Measurements from ENCODE around the gene MANF.

The MANF gene

DNA sequence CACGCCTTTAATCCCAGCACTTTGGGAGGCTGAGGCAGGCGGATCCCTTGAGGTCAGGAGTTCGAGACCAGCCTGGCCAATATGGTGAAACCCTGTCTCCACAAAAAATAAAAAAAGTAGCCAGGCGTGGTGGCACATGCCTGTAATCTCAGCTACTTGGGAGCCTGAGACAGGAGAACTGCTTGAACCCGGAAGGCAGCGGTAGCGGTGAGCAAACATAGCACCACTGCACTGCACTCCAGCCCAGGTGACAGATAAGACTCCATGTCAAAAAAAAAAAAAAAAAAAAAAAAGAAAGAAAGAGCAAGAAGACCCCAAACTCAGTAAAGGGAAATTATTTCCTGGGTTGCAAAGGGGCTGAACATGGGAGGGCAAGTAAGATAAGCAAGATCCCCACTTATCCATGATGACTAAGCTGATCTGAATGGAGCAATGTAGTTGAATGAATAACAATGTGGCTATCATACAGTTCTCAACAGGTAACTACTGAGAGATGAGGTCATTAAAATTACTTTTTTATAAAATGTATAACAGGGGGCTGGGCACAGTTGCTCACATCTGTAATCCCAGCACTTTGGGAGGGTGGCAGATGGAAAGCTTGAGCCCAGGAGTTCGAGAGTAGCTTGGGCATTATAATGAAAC, 52.0 kb downstream of the MANF start:
- no peak for DNase-seq (ENCODE audit: low read depth)
